ENCODE results near the gene IQCN. TPM values are rescaled to one million over a fixed set of nuclear protein-coding genes. Genes with fewer than 3 reads are reported as not detected.

Gene IQCN
- total RNA-seq, 1 donor from 2014 or later: 4.9 TPM

DNA sequence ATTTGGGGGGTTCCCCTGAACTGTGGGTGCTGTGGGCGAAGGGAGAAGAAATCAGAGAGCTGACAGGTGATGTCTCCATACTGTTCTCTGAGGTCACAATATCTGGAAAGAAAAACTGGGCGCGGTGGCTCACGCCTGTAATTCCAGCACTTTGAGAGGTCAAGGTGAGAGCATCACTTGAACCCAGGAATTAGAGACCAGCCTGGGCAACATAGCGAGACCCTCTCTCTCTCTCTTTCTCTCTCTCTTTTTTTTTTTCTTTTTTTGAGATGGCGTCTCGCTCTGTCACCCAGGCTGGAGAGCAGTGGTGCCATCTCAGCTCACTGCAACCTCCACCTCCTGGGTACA, 21.9 kb downstream of the IQCN start:
- Histone ChIP-seq H3K9me3 (no peaks in the 10 kb centered on the region), H3K4me1 (no peaks in the 10 kb centered on the region), H3K27me3 (no peaks in the 10 kb centered on the region), H3K27ac (no peak overlapping the region), H3K36me3 (no peaks in the 10 kb centered on the region), H3K4me3 (no peak overlapping the region)
- no peak for DNase-seq
- TF ChIP-seq, protein P1, sequence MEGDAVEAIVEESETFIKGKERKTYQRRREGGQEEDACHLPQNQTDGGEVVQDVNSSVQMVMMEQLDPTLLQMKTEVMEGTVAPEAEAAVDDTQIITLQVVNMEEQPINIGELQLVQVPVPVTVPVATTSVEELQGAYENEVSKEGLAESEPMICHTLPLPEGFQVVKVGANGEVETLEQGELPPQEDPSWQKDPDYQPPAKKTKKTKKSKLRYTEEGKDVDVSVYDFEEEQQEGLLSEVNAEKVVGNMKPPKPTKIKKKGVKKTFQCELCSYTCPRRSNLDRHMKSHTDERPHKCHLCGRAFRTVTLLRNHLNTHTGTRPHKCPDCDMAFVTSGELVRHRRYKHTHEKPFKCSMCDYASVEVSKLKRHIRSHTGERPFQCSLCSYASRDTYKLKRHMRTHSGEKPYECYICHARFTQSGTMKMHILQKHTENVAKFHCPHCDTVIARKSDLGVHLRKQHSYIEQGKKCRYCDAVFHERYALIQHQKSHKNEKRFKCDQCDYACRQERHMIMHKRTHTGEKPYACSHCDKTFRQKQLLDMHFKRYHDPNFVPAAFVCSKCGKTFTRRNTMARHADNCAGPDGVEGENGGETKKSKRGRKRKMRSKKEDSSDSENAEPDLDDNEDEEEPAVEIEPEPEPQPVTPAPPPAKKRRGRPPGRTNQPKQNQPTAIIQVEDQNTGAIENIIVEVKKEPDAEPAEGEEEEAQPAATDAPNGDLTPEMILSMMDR (IDR thresholded peaks at IDR 0.05): no peak
- intact Hi-C loops (cut with DNase I): loop anchor here (10.0 kb wide), 1 partner anchor 48 kb away; the partner anchor contains the start of gene RAB3A
- ATAC-seq: no peak

GRCh38 chr19:18251587-18252369, 22.5 kb downstream of the IQCN start:
- Histone ChIP-seq H3K27ac (no peak overlapping the region), H3K9me3 (no peaks in the 10 kb centered on the region), H3K36me3 (no peaks in the 10 kb centered on the region), H3K27me3 (no peaks in the 10 kb centered on the region), H3K4me3 (no peak overlapping the region), H3K4me1 (no peaks in the 10 kb centered on the region)
- DNase-seq: peak; percentile 78
- intact Hi-C loops (cut with DNase I): loop anchor here (10.0 kb wide), 1 partner anchor 47 kb away; the partner anchor contains the start of gene RAB3A
- TF ChIP-seq, protein P1 (IDR thresholded peaks at IDR 0.05): peak; percentile 90
- ATAC-seq: peak; percentile 76

GRCh38 chr19:18249834-18250233, 24.4 kb downstream of the IQCN start:
- Histone ChIP-seq H3K9me3 (no peaks in the 10 kb centered on the region), H3K36me3 (no peaks in the 10 kb centered on the region), H3K4me3 (no peak overlapping the region), H3K27ac (no peak overlapping the region), H3K4me1 (no peaks in the 10 kb centered on the region), H3K27me3 (no peaks in the 10 kb centered on the region)
- DNase-seq (no peak), ATAC-seq (no peak)
- intact Hi-C loops (cut with DNase I): loop anchor here (10.0 kb wide), 1 partner anchor 45 kb away; the partner anchor contains the start of gene RAB3A
- TF ChIP-seq, protein P1 (IDR thresholded peaks at IDR 0.05): no peak

GRCh38 chr19:18245297-18245696, 29.0 kb downstream of the IQCN start:
- Histone ChIP-seq H3K4me3 (no peak overlapping the region), H3K9me3 (no peaks in the 10 kb centered on the region), H3K27me3 (no peaks in the 10 kb centered on the region), H3K4me1 (no peaks in the 10 kb centered on the region), H3K27ac (no peak overlapping the region), H3K36me3 (no peaks in the 10 kb centered on the region)
- DNase-seq (no peak), ATAC-seq (no peak)
- intact Hi-C loops (cut with DNase I): no loop called here
- TF ChIP-seq, protein P1 (IDR thresholded peaks at IDR 0.05): no peak

GRCh38 chr19:18239303-18239702, 34.9 kb downstream of the IQCN start:
- no peak overlapping the region for H3K27ac ChIP-seq
- ATAC-seq (no peak), DNase-seq (no peak)
- H3K36me3 ChIP-seq: no peaks in the 10 kb centered on the region
- intact Hi-C loops (cut with DNase I): no loop called here
- H3K27me3 ChIP-seq: peaks cover 9% of the 10 kb centered on the region
- no peaks in the 10 kb centered on the region for H3K4me1 ChIP-seq
- no peaks in the 10 kb centered on the region for H3K9me3 ChIP-seq
- no peak overlapping the region for H3K4me3 ChIP-seq
- TF ChIP-seq, protein P1 (IDR thresholded peaks at IDR 0.05): no peak

Measured in upper lobe of right lung (tissue), 1 donor.